Measurements from ENCODE around the gene TRIM74. TPM values are rescaled to one million over a fixed set of nuclear protein-coding genes. Genes with fewer than 3 reads are reported as not detected.
A peak's percentile ranks its signal among the peaks of the same experiment; 100 is the strongest.
"Not testable (repeated sequence)": the region's sequence is repeated elsewhere in the genome, so short reads cannot be mapped to it uniquely, and the experiment has no call there.

The TRIM74 gene
- 1 to 10 TPM; 1.7 to 1.9 TPM for total RNA-seq

DNA sequence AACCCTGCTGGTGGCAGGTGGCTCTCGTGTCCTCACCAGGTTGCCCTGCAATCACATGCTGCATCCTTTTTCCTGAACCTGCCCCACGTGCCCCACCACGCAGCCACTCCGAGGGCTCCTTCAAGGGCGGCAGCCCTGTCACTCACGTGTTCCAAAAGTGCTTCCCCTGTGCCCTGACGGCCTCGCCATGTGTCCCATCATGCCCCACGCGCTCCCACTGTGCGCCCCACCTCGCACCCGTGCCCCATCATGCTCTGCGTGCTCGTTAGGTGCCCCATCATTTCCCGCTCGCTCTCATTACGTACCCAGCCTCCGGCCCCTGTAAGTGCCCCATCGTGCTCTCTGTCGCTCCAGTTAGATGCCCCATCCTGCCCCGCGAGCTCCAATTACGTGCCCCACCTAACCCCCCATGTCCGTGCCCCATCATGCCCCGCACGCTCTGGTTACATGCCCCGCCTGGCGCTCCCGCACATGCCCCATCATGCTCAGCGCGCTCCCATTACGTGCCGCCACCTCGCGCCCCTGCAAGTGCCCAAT lies at the start of gene TRIM74:
Gene TRIM74 (minus strand): TSS at position 487 of the 537 bp plus-strand sequence. CDS start 3,309 bp downstream, outside the sequence.
- H3K9me3 ChIP-seq; intact Hi-C loops (cut with DNase I); H3K4me3 ChIP-seq; H3K27ac ChIP-seq; DNase-seq (ENCODE audit: low spot score); H3K4me1 ChIP-seq (replicated peaks); H3K27me3 ChIP-seq (replicated peaks; ENCODE audit: insufficient read depth); H3K36me3 ChIP-seq: not testable (repeated sequence)
- 39% methylated on average over 10 of the region's 36 CpGs for WGBS

- intact Hi-C loops (cut with DNase I); H3K36me3 ChIP-seq; H3K4me3 ChIP-seq; H3K9me3 ChIP-seq; H3K27me3 ChIP-seq (replicated peaks; ENCODE audit: insufficient read depth); H3K27ac ChIP-seq; H3K4me1 ChIP-seq (replicated peaks): not testable (repeated sequence)
- WGBS, result 10% methylated on average over 10 of the region's 10 CpGs
- peak; percentile 3 for DNase-seq (ENCODE audit: low spot score)
Measured at GRCh38 chr7:73006491-73006890, 37.2 kb upstream of the TRIM74 start.

GRCh38 chr7:73005693-73006447 lies 36.6 kb upstream of the TRIM74 start:
- H3K4me1 ChIP-seq (replicated peaks); H3K27me3 ChIP-seq (replicated peaks; ENCODE audit: insufficient read depth); H3K9me3 ChIP-seq; H3K36me3 ChIP-seq; intact Hi-C loops (cut with DNase I): not testable (repeated sequence)
- Histone ChIP-seq H3K27ac (peak overlapping the region; percentile 83 to 85), H3K4me3 (peak overlapping the region; percentile 57 to 58)
- WGBS, result 0% methylated on average over 20 of the region's 66 CpGs
- peak; percentile 79 for DNase-seq (ENCODE audit: low spot score)
- TF ChIP-seq POLR2AphosphoS5 (IDR thresholded peaks at IDR 0.05), result peak; percentile 87
- peak; percentile 57 for TF ChIP-seq POLR2A (IDR thresholded peaks at IDR 0.05)

- H3K9me3 ChIP-seq; intact Hi-C loops (cut with DNase I); H3K27me3 ChIP-seq (replicated peaks; ENCODE audit: insufficient read depth); H3K36me3 ChIP-seq; H3K4me1 ChIP-seq (replicated peaks): not testable (repeated sequence)
- Histone ChIP-seq H3K27ac (peak overlapping the region; percentile 83 to 85), H3K4me3 (peak overlapping the region; percentile 57 to 58)
- 1% methylated on average over 14 of the region's 30 CpGs for WGBS
- peak; percentile 60 for DNase-seq (ENCODE audit: low spot score)
Measured at GRCh38 chr7:73005356-73005692, 36.1 kb upstream of the TRIM74 start.

DNA sequence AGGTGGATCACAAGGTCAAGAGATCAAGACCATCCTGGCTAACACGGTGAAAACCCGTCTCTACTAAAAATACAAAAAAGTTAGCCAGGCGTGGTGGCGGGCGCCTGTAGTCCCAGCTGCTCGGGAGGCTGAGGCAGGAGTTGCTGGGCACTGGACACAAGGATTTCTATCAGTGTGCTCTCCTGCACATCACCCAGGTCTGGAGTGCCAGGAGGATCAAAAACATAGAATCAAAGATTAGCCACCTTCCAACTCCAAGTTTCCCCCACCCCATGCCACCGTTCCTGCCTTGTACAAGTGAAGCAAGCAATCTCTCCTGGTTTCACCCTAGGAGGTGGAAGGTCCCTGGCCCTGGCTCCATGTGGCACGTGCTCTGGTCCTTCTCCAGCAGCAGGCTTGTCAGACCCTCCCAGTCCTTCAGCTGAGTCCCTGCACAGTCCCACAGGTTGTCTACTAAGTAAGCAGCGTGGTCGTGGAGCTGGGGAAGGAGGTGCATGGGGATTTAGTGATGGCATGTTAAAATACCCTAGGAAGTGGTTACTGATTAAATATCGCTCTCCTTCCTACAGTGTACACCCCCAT lies 28.7 kb upstream of the TRIM74 start:
- H3K4me1 ChIP-seq (replicated peaks); DNase-seq (ENCODE audit: low spot score); H3K27ac ChIP-seq; H3K9me3 ChIP-seq; intact Hi-C loops (cut with DNase I); H3K27me3 ChIP-seq (replicated peaks; ENCODE audit: insufficient read depth); H3K36me3 ChIP-seq; H3K4me3 ChIP-seq: not testable (repeated sequence)
- no CpG with 5 or more reads among the region's 11 CpGs for WGBS

DNA sequence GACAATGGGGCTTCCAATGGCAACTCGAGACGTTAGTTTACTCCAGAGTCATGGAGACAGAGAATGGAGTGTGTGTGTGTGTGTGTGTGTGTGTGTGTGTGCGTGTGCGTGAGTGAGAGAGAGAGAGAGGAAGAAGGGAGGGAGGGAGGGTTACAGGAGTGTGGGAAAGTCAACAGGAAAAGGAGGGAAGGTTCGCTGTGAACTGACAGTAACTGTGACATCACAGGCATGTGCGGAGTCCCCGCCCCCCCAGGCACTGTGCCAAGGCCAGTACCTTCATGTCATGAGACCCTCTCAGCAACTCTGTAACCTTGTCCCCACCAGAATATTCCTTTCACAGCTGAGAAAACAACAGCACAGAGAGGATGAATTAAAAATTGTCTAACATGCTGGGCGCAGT lies 28.2 kb upstream of the TRIM74 start:
- DNase-seq (ENCODE audit: low spot score); H3K4me3 ChIP-seq; H3K27me3 ChIP-seq (replicated peaks; ENCODE audit: insufficient read depth); H3K9me3 ChIP-seq; H3K4me1 ChIP-seq (replicated peaks); intact Hi-C loops (cut with DNase I); H3K27ac ChIP-seq; H3K36me3 ChIP-seq: not testable (repeated sequence)
- 64% methylated on average over 4 of the region's 8 CpGs for whole genome bisulfite sequencing

DNA sequence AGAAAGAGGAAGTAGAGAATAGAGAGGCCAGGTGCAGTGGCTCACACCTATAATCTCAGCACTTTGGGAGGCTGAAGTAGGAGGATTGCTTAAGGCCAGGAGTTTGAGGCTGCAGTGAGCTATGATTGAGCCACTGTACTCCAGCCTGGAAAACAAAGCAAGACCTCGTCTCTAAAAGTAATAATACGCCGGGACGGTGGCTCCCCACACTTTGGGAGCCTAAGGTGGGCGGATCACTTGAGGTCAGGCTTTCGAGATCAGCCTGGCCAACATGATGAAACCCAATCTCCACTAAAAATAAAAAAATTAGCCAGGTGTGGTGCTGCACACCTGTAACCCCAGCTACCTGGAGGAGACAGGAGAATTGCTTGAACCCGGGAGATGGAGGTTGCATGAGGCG lies 26.2 kb upstream of the TRIM74 start:
- H3K9me3 ChIP-seq; H3K36me3 ChIP-seq; DNase-seq (ENCODE audit: low spot score); H3K27ac ChIP-seq; H3K27me3 ChIP-seq (replicated peaks; ENCODE audit: insufficient read depth); H3K4me1 ChIP-seq (replicated peaks); H3K4me3 ChIP-seq; intact Hi-C loops (cut with DNase I): not testable (repeated sequence)
- WGBS, result 100% methylated on average over 6 of the region's 8 CpGs

GRCh38 chr7:72990146-72990913 lies 21.1 kb upstream of the TRIM74 start:
- H3K27ac ChIP-seq; DNase-seq (ENCODE audit: low spot score); H3K4me1 ChIP-seq (replicated peaks); intact Hi-C loops (cut with DNase I); H3K9me3 ChIP-seq; H3K27me3 ChIP-seq (replicated peaks; ENCODE audit: insufficient read depth); H3K4me3 ChIP-seq; H3K36me3 ChIP-seq: not testable (repeated sequence)
- WGBS, result 18% methylated on average over 5 of the region's 14 CpGs

- H3K27ac ChIP-seq; DNase-seq (ENCODE audit: low spot score); H3K9me3 ChIP-seq; intact Hi-C loops (cut with DNase I); H3K4me3 ChIP-seq; H3K36me3 ChIP-seq; H3K27me3 ChIP-seq (replicated peaks; ENCODE audit: insufficient read depth); H3K4me1 ChIP-seq (replicated peaks): not testable (repeated sequence)
- WGBS, result 94% methylated on average over 7 of the region's 11 CpGs
Measured at GRCh38 chr7:72982084-72982483, 12.8 kb upstream of the TRIM74 start.

GRCh38 chr7:72980382-72980781 lies 11.1 kb upstream of the TRIM74 start:
- not testable (repeated sequence) for DNase-seq (ENCODE audit: low spot score)
- whole genome bisulfite sequencing, result no CpG with 5 or more reads among the region's 6 CpGs

GRCh38 chr7:72976434-72976833 lies 7.2 kb upstream of the TRIM74 start:
- H3K36me3 ChIP-seq; H3K27me3 ChIP-seq (replicated peaks; ENCODE audit: insufficient read depth); H3K4me1 ChIP-seq (replicated peaks); intact Hi-C loops (cut with DNase I); H3K4me3 ChIP-seq; H3K9me3 ChIP-seq; H3K27ac ChIP-seq; DNase-seq (ENCODE audit: low spot score): not testable (repeated sequence)
- WGBS, result no CpG with 5 or more reads among the region's 12 CpGs

More at GRCh38 chr7:72980382-72980781, 11.1 kb upstream of the TRIM74 start:
- H3K4me3 ChIP-seq; intact Hi-C loops (cut with DNase I); H3K36me3 ChIP-seq; H3K27me3 ChIP-seq (replicated peaks; ENCODE audit: insufficient read depth); H3K27ac ChIP-seq; H3K4me1 ChIP-seq (replicated peaks); H3K9me3 ChIP-seq: not testable (repeated sequence)
